Cardiac fibroblast (primary cell): ENCODE data around the gene PRKCA.

Experiments
- DNase-seq, 2 donors: peaks; one replicate each; pipeline versions ENCODE4 v3.0.0 to v3.0.0-alpha.2; 2010; ENCODE audit warnings: low read depth in 2 of 2
- H3K4me3 ChIP-seq, 2 donors: replicated peaks in 1 of 2; 1 replicate in 1 of 2; 2 replicates in 1 of 2; pipeline ENCODE4 v1.5.1; 2011; ENCODE audit warnings: low read depth in 2 of 2, low read length in 2 of 2, mild to moderate bottlenecking in 2 of 2, moderate library complexity in 1 of 2
- CTCF ChIP-seq: IDR thresholded peaks from one replicate; pipeline ENCODE4 v1.5.1; 2011; ENCODE audit warnings: low read depth, mild to moderate bottlenecking, low read length, inconsistent platforms

The PRKCA gene

DNA sequence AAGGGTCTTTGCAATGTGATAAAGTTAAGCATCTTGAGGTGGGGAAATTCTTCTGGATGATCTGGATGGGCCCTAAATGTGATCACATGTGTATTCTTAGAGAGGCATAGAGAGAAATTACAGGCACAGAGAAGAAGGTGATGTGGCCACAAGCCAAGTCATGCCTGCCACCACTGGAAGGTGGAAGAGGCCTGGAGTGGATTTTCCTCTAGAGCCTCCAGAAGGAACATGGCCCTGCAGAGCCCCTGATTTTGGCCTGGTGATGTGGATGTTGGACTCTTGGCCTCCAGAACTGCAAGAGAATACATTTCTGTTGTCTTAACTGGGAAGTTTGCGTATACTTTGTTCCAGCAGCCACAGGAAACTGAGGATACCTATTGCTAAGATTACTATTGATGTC is 375.6 kb downstream of the PRKCA start:
- H3K4me3 ChIP-seq, result no peak overlapping the region
- DNase-seq, result no peak
- no peak for TF ChIP-seq CTCF

- no peak for DNase-seq
- TF ChIP-seq CTCF, result no peak
- no peak overlapping the region for H3K4me3 ChIP-seq
Observed at GRCh38 chr17:66678827-66679226, 376.4 kb downstream of the PRKCA start.

GRCh38 chr17:66679631-66680517 is 377.5 kb downstream of the PRKCA start:
- no peak for TF ChIP-seq CTCF
- DNase-seq, result no peak
- H3K4me3 ChIP-seq, result no peak overlapping the region

GRCh38 chr17:66682283-66682682 is 379.9 kb downstream of the PRKCA start:
- TF ChIP-seq CTCF, result no peak
- DNase-seq, result no peak
- no peak overlapping the region for H3K4me3 ChIP-seq

- DNase-seq, result no peak
- no peak overlapping the region for H3K4me3 ChIP-seq
- TF ChIP-seq CTCF, result no peak
Observed at GRCh38 chr17:66684261-66684660, 381.8 kb downstream of the PRKCA start.

GRCh38 chr17:66684731-66685130 is 382.3 kb downstream of the PRKCA start:
- TF ChIP-seq CTCF, result no peak
- no peak overlapping the region for H3K4me3 ChIP-seq
- no peak for DNase-seq

- no peak for DNase-seq
- TF ChIP-seq CTCF, result no peak
Observed at GRCh38 chr17:66686601-66687000, 384.2 kb downstream of the PRKCA start.

More at GRCh38 chr17:66686601-66687000, 384.2 kb downstream of the PRKCA start:
- H3K4me3 ChIP-seq, result no peak overlapping the region
